Caco-2 (cell line): ENCODE results near the gene AK9. TPM values are rescaled to one million over a fixed set of nuclear protein-coding genes. Genes with fewer than 3 reads are reported as not detected.

Source experiments
- BruUV-seq: library from RNA; stranded (reverse); fragments of 400-500 nt; replicated peaks from 2 replicates; lab custom pipeline; 2021; lab: Mats Ljungman, UMichigan
- CTCF ChIA-PET: fragments of 300-600 bp; sonication (Branson Sonifier 250); formaldehyde crosslinking; loops from one replicate; lab custom pipeline; 2022; ENCODE audit warnings: antibody characterized with exemption; lab: Charles Lee
- POLR2A ChIA-PET: fragments of 300-600 bp; sonication (Branson Sonifier 250); formaldehyde crosslinking; loops from one replicate; lab custom pipeline; 2022; ENCODE audit warnings: antibody characterized with exemption; lab: Charles Lee
- DNase-seq, 2 experiments: peaks; one replicate each; pipeline versions ENCODE4 v3.0.0 to v3.0.0-alpha.2; 2020 to 2022
- H3K27me3 ChIP-seq: replicated peaks from 2 replicates; pipeline ENCODE4 v1.6.0; 2011; ENCODE audit warnings: low read length; ENCODE audit not compliant: control insufficient read depth, insufficient read depth
- H3K36me3 ChIP-seq: 2 replicates; pipeline ENCODE4 v1.5.1; 2011; ENCODE audit warnings: low read length; ENCODE audit not compliant: control insufficient read depth, insufficient read depth
- H3K4me1 ChIP-seq: fragments of 250-450 bp; sonication (Bioruptor Pico); 2 replicates; pipeline ENCODE4 v1.5.1; 2020; ENCODE audit warnings: mild to moderate bottlenecking
- H3K4me3 ChIP-seq: 2 replicates; pipeline ENCODE4 v1.5.1; 2011; ENCODE audit warnings: low read depth, mild to moderate bottlenecking, control low read depth, low read length
- H3K9me3 ChIP-seq: fragments of 250-450 bp; sonication (Bioruptor Pico); 2 replicates; pipeline ENCODE4 v1.5.1; 2020; ENCODE audit warnings: mild to moderate bottlenecking, moderate library complexity
- H3K27ac Mint-ChIP-seq: one replicate; pipeline ENCODE4 v1.8.0; 2022; ENCODE audit warnings: mixed read lengths; ENCODE audit not compliant: unreplicated experiment
- H3K27me3 Mint-ChIP-seq: one replicate; pipeline ENCODE4 v1.8.0; 2022; ENCODE audit warnings: mixed read lengths; ENCODE audit not compliant: insufficient read depth, unreplicated experiment
- H3K36me3 Mint-ChIP-seq: one replicate; pipeline ENCODE4 v1.8.0; 2022; ENCODE audit warnings: mild to moderate bottlenecking, mixed read lengths; ENCODE audit not compliant: insufficient read depth, unreplicated experiment
- H3K4me1 Mint-ChIP-seq: one replicate; pipeline ENCODE4 v1.8.0; 2022; ENCODE audit warnings: low read depth, mixed read lengths; ENCODE audit not compliant: unreplicated experiment
- H3K4me3 Mint-ChIP-seq: one replicate; pipeline ENCODE4 v1.8.0; 2022; ENCODE audit warnings: mild to moderate bottlenecking, moderate library complexity, mixed read lengths; ENCODE audit not compliant: unreplicated experiment
- H3K9me3 Mint-ChIP-seq: one replicate; pipeline ENCODE4 v1.8.0; 2022; ENCODE audit warnings: mixed read lengths; ENCODE audit not compliant: unreplicated experiment
- intact Hi-C: fragments of 100-400 bp; cut with micrococcal nuclease; formaldehyde crosslinking; loops from one replicate; pipeline ENCODE4 v1.10.0; 2022; ENCODE audit not compliant: unreplicated experiment
- total RNA-seq: library from RNA; stranded (reverse); gene quantifications from 2 replicates; pipeline ENCODE4 v1.2.3, GENCODE V29; 2022
- TF ChIP-seq, protein P1 (sequence below), 2 experiments: fragments of 200-600 bp in 1 of 2; IDR thresholded peaks; 1 replicate in 1 of 2; 2 replicates in 1 of 2; pipeline versions ENCODE4 v1.5.1 to v1.8.0; 2011 to 2022; ENCODE audit warnings: antibody characterized with exemption in 1 of 2, control low read depth in 1 of 2, inconsistent platforms in 1 of 2, low read depth in 1 of 2, low read length in 1 of 2, mild to moderate bottlenecking in 1 of 2, moderate library complexity in 1 of 2; ENCODE audit not compliant: insufficient read depth in 1 of 2, severe bottlenecking in 1 of 2, unreplicated experiment in 1 of 2

Gene AK9
- total RNA-seq, 1 experiment from 2014 or later = 3.4 TPM

DNA sequence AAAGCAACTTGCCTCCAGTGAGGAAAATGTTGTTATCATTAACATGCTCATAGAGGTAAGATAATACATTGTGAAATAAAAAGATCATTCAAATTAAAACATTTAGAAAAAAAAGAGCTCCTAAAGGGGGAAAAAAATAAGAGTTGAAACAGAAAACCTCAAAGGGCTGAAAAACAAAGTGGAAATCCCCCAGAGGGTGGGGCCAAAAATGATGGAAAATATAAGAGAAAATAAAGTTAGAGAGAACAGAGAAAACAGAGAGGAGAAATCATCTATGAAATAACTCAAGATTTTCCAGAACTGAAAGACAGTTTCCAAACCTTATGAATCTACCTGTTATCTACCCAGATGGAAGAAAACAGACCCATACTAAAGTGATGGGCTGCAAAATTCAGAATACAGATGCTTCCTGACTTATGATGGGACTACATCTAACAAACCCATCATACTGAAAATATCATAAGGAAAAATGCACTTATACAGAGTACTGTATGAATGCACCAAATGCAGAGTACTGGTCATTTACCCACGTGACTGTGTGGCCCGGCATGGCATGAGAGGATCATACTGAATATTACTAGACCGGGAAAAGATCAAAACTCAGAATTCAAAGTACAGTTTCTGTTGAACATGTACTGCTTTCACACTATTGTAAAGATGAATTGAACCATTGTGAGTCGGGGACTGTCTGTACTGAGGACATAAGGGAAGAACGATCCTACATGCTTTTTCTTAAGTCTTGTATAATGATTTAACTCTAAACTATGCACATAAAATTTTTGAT, 212.0 kb downstream of the AK9 start:
- Mint-ChIP-seq H3K9me3 (no peaks in the 10 kb centered on the region), H3K36me3 (peaks cover 41% of the 10 kb centered on the region), H3K4me1 (peaks cover 39% of the 10 kb centered on the region), H3K4me3 (no peak overlapping the region), H3K27ac (peak overlapping the region; percentile 66), H3K27me3 (no peaks in the 10 kb centered on the region)
- no peaks in the 10 kb centered on the region for H3K9me3 ChIP-seq
- no peak for DNase-seq
- H3K4me1 ChIP-seq = peaks cover 22% of the 10 kb centered on the region
- no TSS peak for BruUV-seq
- POLR2A ChIA-PET = no interaction called here
- CTCF ChIA-PET = no interaction called here
- no peaks in the 10 kb centered on the region for H3K36me3 ChIP-seq
- H3K27me3 ChIP-seq = no peaks in the 10 kb centered on the region
- H3K4me3 ChIP-seq = no peak overlapping the region
- TF ChIP-seq, protein P1, sequence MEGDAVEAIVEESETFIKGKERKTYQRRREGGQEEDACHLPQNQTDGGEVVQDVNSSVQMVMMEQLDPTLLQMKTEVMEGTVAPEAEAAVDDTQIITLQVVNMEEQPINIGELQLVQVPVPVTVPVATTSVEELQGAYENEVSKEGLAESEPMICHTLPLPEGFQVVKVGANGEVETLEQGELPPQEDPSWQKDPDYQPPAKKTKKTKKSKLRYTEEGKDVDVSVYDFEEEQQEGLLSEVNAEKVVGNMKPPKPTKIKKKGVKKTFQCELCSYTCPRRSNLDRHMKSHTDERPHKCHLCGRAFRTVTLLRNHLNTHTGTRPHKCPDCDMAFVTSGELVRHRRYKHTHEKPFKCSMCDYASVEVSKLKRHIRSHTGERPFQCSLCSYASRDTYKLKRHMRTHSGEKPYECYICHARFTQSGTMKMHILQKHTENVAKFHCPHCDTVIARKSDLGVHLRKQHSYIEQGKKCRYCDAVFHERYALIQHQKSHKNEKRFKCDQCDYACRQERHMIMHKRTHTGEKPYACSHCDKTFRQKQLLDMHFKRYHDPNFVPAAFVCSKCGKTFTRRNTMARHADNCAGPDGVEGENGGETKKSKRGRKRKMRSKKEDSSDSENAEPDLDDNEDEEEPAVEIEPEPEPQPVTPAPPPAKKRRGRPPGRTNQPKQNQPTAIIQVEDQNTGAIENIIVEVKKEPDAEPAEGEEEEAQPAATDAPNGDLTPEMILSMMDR (IDR thresholded peaks at IDR 0.05; ENCODE audit: insufficient read depth in 1 of 2, low read depth in 1 of 2, low read length in 1 of 2, severe bottlenecking in 1 of 2, unreplicated experiment in 1 of 2) = no peak
- intact Hi-C loops = no loop called here

DNA sequence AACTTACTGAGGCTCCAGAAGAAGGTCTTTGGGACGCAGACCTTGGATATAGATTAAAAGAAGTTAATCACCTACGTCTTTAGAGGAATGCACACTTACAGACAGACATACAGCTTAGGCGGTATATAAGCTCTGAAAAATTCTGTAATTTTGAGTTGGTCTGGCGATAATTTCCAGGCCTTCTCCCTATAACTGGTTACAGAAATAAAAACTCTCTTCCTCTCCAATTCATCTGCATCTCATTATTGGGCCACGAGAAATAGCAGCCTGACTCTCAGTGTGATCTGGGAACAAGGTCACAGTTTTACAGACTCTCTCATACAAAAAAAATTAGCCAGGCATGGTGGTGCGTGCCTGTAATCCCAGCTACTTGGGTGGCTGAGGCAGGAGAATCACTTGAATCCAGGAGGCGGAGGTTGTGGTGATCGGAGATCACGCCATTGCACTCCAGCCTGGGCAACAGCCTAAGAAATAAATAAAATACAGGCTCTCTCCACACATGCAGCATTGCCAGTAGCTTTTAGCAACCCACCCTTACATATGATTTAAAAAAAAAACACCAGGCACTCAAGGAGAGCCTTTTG, 212.7 kb downstream of the AK9 start:
- ChIA-PET CTCF (no interaction called here), POLR2A (no interaction called here)
- no peaks in the 10 kb centered on the region for H3K27me3 ChIP-seq
- peaks cover 48% of the 10 kb centered on the region for H3K36me3 Mint-ChIP-seq
- no peak for DNase-seq
- no peak overlapping the region for H3K4me3 ChIP-seq
- no peaks in the 10 kb centered on the region for H3K9me3 ChIP-seq
- peaks cover 18% of the 10 kb centered on the region for H3K4me1 ChIP-seq
- H3K27me3 Mint-ChIP-seq = no peaks in the 10 kb centered on the region
- peak overlapping the region; percentile 66 for H3K27ac Mint-ChIP-seq
- no peak overlapping the region for H3K4me3 Mint-ChIP-seq
- BruUV-seq = no TSS peak
- peaks cover 39% of the 10 kb centered on the region for H3K4me1 Mint-ChIP-seq
- no peaks in the 10 kb centered on the region for H3K36me3 ChIP-seq
- no peaks in the 10 kb centered on the region for H3K9me3 Mint-ChIP-seq
- intact Hi-C loops = no loop called here
- TF ChIP-seq, protein P1 (IDR thresholded peaks at IDR 0.05; ENCODE audit: insufficient read depth in 1 of 2, low read depth in 1 of 2, low read length in 1 of 2, severe bottlenecking in 1 of 2, unreplicated experiment in 1 of 2) = no peak

DNA sequence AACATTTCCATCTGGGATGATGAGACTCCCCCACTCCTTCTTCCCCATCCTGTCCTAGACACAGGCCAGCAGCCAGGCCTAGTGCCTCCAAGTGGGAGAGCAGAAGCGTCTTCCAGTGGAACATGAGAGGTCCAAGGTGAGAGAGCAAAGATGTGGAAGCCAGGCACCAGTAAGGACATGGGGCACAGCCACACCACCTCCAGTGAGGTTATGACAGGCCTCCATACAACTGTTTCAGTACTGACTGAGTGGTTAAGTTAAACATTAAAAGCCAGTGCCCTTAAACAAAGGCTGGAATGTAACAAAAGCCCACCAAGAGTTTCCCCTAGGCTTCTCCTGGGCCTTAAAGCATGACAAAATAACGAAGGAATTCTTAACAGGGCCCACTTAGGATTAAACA, 213.3 kb downstream of the AK9 start:
- TF ChIP-seq, protein P1 (IDR thresholded peaks at IDR 0.05; ENCODE audit: insufficient read depth in 1 of 2, low read depth in 1 of 2, low read length in 1 of 2, severe bottlenecking in 1 of 2, unreplicated experiment in 1 of 2) = no peak
- Mint-ChIP-seq H3K4me1 (peaks cover 39% of the 10 kb centered on the region), H3K27ac (peak overlapping the region; percentile 81), H3K36me3 (peaks cover 53% of the 10 kb centered on the region), H3K9me3 (no peaks in the 10 kb centered on the region), H3K4me3 (peak overlapping the region; percentile 42), H3K27me3 (no peaks in the 10 kb centered on the region)
- intact Hi-C loops = no loop called here
- no peaks in the 10 kb centered on the region for H3K36me3 ChIP-seq
- BruUV-seq = no TSS peak
- no peaks in the 10 kb centered on the region for H3K27me3 ChIP-seq
- peaks cover 18% of the 10 kb centered on the region for H3K4me1 ChIP-seq
- no peaks in the 10 kb centered on the region for H3K9me3 ChIP-seq
- no peak overlapping the region for H3K4me3 ChIP-seq
- ChIA-PET POLR2A (no interaction called here), CTCF (no interaction called here)
- DNase-seq = no peak
